Tibial nerve (tissue), 4 donors: ENCODE data around the gene FRS2. TPM values are rescaled to one million over a fixed set of nuclear protein-coding genes. Genes with fewer than 3 reads are reported as not detected.
A peak's percentile ranks its signal among the peaks of the same experiment; 100 is the strongest.

Experiments
- DNase-seq, 2 donors: peaks; one replicate each; pipeline ENCODE4 v3.0.0-alpha.2; 2019; ENCODE audit warnings: low spot score in 2 of 2
- H3K27ac ChIP-seq, 4 donors: fragments of 200-600 bp; sonication (generic) in 3 of 4; one replicate each; pipeline ENCODE4 v1.5.1; 2017 to 2019; ENCODE audit warnings: mild to moderate bottlenecking in 1 of 4
- H3K27me3 ChIP-seq, 2 donors: fragments of 200-600 bp; sonication (generic) in 1 of 2; one replicate each; pipeline versions ENCODE4 v1.5.1 to v1.6.0; 2017 to 2019
- H3K36me3 ChIP-seq, 3 donors: fragments of 200-600 bp; sonication (generic); one replicate each; pipeline ENCODE4 v1.5.1; 2018 to 2019
- H3K4me1 ChIP-seq, 4 donors: fragments of 200-600 bp; sonication (generic) in 3 of 4; one replicate each; pipeline ENCODE4 v1.5.1; 2017 to 2019
- H3K4me3 ChIP-seq, 4 donors: fragments of 200-600 bp; sonication (generic) in 3 of 4; one replicate each; pipeline ENCODE4 v1.5.1; 2017 to 2019; ENCODE audit warnings: mild to moderate bottlenecking in 1 of 4, moderate library complexity in 1 of 4
- H3K9me3 ChIP-seq, 4 donors: fragments of 200-600 bp; sonication (generic) in 3 of 4; one replicate each; pipeline ENCODE4 v1.5.1; 2017 to 2019
- CTCF ChIP-seq, 5 experiments: fragments of 200-600 bp in 3 of 5; fragments of 450-650 bp in 2 of 5; sonication (generic) in 3 of 5; IDR thresholded peaks; one replicate each; pipeline ENCODE4 v1.5.1; 2016 to 2019; ENCODE audit warnings: antibody characterized with exemption in 5 of 5, mild to moderate bottlenecking in 3 of 5, moderate library complexity in 2 of 5
- EP300 ChIP-seq, 2 donors: sonication (generic); formaldehyde crosslinking; IDR thresholded peaks; one replicate each; pipeline ENCODE4 v1.6.1; 2017; ENCODE audit warnings: antibody characterized with exemption in 2 of 2, mild to moderate bottlenecking in 1 of 2
- POLR2A ChIP-seq, 2 donors: fragments of 450-650 bp; IDR thresholded peaks; one replicate each; pipeline ENCODE4 v1.6.1; 2017; ENCODE audit warnings: antibody characterized with exemption in 2 of 2, mild to moderate bottlenecking in 2 of 2, moderate library complexity in 2 of 2
- WGBS, 2 donors: methylation state at CpG; one replicate each; pipeline ENCODE4 v1.1.5; 2018; 5-methylcytosine and 5-hydroxymethylcytosine counted together
- total RNA-seq, 4 donors: library from RNA; depleted of rRNA; stranded (reverse); fragments of >200 nt; gene quantifications; one replicate each; pipeline ENCODE4 v1.1.0, GENCODE V29; 2016

The FRS2 gene
- total RNA-seq, 4 donors from 2014 or later = 51.7 to 113 (median 66.4) TPM

- peaks cover 0 to 4% (median 0%) of the 10 kb centered on the region in 3 donors for H3K36me3 ChIP-seq
- TF ChIP-seq EP300 (IDR thresholded peaks at IDR 0.05) (no peak), CTCF (IDR thresholded peaks at IDR 0.05) (no peak), POLR2A (IDR thresholded peaks at IDR 0.05) (no peak)
- H3K27me3 ChIP-seq = no peaks in the 10 kb centered on the region
- no peak overlapping the region for H3K4me3 ChIP-seq
- H3K27ac ChIP-seq = no peak overlapping the region
- no peaks in the 10 kb centered on the region for H3K9me3 ChIP-seq
- WGBS, 2 donors = 74 to 79% methylated on average over 7 of the region's 7 CpGs
- DNase-seq = no peak
- no peaks in the 10 kb centered on the region for H3K4me1 ChIP-seq
These were observed 41.7 kb upstream of the FRS2 start for GRCh38 chr12:69428351-69429073.

- H3K36me3 ChIP-seq = peaks cover 0 to under 1% (median 0%) of the 10 kb centered on the region in 3 donors
- no peak overlapping the region for H3K4me3 ChIP-seq
- H3K27me3 ChIP-seq = no peaks in the 10 kb centered on the region
- no peak for DNase-seq
- H3K9me3 ChIP-seq = no peaks in the 10 kb centered on the region
- peak overlapping the region in 1 of 4 donors; percentile 19 for H3K27ac ChIP-seq
- no peak for TF ChIP-seq CTCF (IDR thresholded peaks at IDR 0.05)
- TF ChIP-seq POLR2A (IDR thresholded peaks at IDR 0.05) = no peak
- 85 to 89% methylated on average over 8 of the region's 8 CpGs for WGBS, 2 donors
- H3K4me1 ChIP-seq = peaks cover 0 to 8% (median 0%) of the 10 kb centered on the region in 4 donors
These were observed 39.1 kb upstream of the FRS2 start for GRCh38 chr12:69430942-69431590.

- H3K4me3 ChIP-seq = no peak overlapping the region
- peak overlapping the region in 1 of 4 donors; percentile 19 for H3K27ac ChIP-seq
- H3K4me1 ChIP-seq = peaks cover 0 to 9% (median 0%) of the 10 kb centered on the region in 4 donors
- no peak for TF ChIP-seq CTCF (IDR thresholded peaks at IDR 0.05)
- H3K36me3 ChIP-seq = no peaks in the 10 kb centered on the region
- no peaks in the 10 kb centered on the region for H3K27me3 ChIP-seq
- WGBS, 2 donors = 60% methylated on average over 8 of the region's 8 CpGs
- no peak for DNase-seq
- H3K9me3 ChIP-seq = no peaks in the 10 kb centered on the region
These were observed 38.5 kb upstream of the FRS2 start for GRCh38 chr12:69431591-69432222.

GRCh38 chr12:69433653-69434052 is 36.5 kb upstream of the FRS2 start:
- Histone ChIP-seq H3K4me1 (peaks cover 0 to 9% (median 0%) of the 10 kb centered on the region in 4 donors), H3K4me3 (no peak overlapping the region), H3K9me3 (no peaks in the 10 kb centered on the region), H3K36me3 (no peaks in the 10 kb centered on the region), H3K27me3 (no peaks in the 10 kb centered on the region), H3K27ac (no peak overlapping the region)
- no peak for TF ChIP-seq EP300 (IDR thresholded peaks at IDR 0.05)
- TF ChIP-seq CTCF (IDR thresholded peaks at IDR 0.05) = no peak
- TF ChIP-seq POLR2A (IDR thresholded peaks at IDR 0.05) = no peak
- WGBS, 2 donors = 50 to 77% methylated on average over 3 of the region's 3 CpGs
- no peak for DNase-seq

GRCh38 chr12:69435644-69436043 is 34.5 kb upstream of the FRS2 start:
- Histone ChIP-seq H3K9me3 (no peaks in the 10 kb centered on the region), H3K27me3 (no peaks in the 10 kb centered on the region), H3K27ac (peak overlapping the region in 1 of 4 donors; percentile 51), H3K4me1 (peaks cover 0 to 9% (median 0%) of the 10 kb centered on the region in 4 donors), H3K4me3 (no peak overlapping the region), H3K36me3 (no peaks in the 10 kb centered on the region)
- no peak for DNase-seq
- WGBS, 2 donors = 37 to 67% methylated on average over 1 of the region's 1 CpG
- TF ChIP-seq EP300 (IDR thresholded peaks at IDR 0.05) = no peak
- no peak for TF ChIP-seq CTCF (IDR thresholded peaks at IDR 0.05)
- no peak for TF ChIP-seq POLR2A (IDR thresholded peaks at IDR 0.05)
